GM10266 (cell line): ENCODE measurements around the gene TARBP2.

ENCODE experiments used
- DNase-seq: peaks from one replicate; pipeline ENCODE4 v3.0.0; 2012; ENCODE audit errors: extremely low spot score
- CTCF ChIP-seq: IDR thresholded peaks from 2 replicates; pipeline ENCODE4 v1.5.1; 2012; ENCODE audit warnings: mild to moderate bottlenecking, low read depth; ENCODE audit not compliant: control insufficient read depth, insufficient read depth; ENCODE audit errors: missing control alignments

TARBP2 gene

GRCh38 chr12:53551889-53552291, 50.8 kb downstream of the TARBP2 start:
- no peak for DNase-seq
- no peak for TF ChIP-seq CTCF

GRCh38 chr12:53552361-53553327, 51.6 kb downstream of the TARBP2 start:
- no peak for TF ChIP-seq CTCF
- DNase-seq: no peak
